UCSD-AML1 (cell line): ENCODE measurements around the gene TRIM41.
"Not testable (repeated sequence)": the region's sequence is repeated elsewhere in the genome, so short reads cannot be mapped to it uniquely, and the experiment has no call there.

Experiments used
- DNase-seq: peaks from one replicate; lab custom pipeline; 2025; ENCODE audit not compliant: unreplicated experiment; lab: John Stamatoyannopoulos, UW

The TRIM41 gene

GRCh38 chr5:181192337-181193046, 30.6 kb upstream of the TRIM41 start:
- DNase-seq, result no peak

- no peak for DNase-seq
Measured at GRCh38 chr5:181193656-181194055, 29.4 kb upstream of the TRIM41 start.

GRCh38 chr5:181194489-181195248, 28.4 kb upstream of the TRIM41 start:
- no peak for DNase-seq

- no peak for DNase-seq
Measured at GRCh38 chr5:181195249-181195761, 27.8 kb upstream of the TRIM41 start.

GRCh38 chr5:181197326-181197951, 25.6 kb upstream of the TRIM41 start:
- no peak for DNase-seq

- DNase-seq, result no peak
Measured at GRCh38 chr5:181198106-181198685, 24.9 kb upstream of the TRIM41 start.

GRCh38 chr5:181198905-181199519, 24.1 kb upstream of the TRIM41 start:
- DNase-seq, result no peak

- DNase-seq, result no peak
Measured at GRCh38 chr5:181199881-181200638, 23.0 kb upstream of the TRIM41 start.

- no peak for DNase-seq
Measured at GRCh38 chr5:181200816-181201215, 22.3 kb upstream of the TRIM41 start.

- no peak for DNase-seq
Measured at GRCh38 chr5:181203093-181203711, 19.9 kb upstream of the TRIM41 start.

- DNase-seq, result no peak
Measured at GRCh38 chr5:181203777-181204112, 19.3 kb upstream of the TRIM41 start.

GRCh38 chr5:181204113-181204825, 18.8 kb upstream of the TRIM41 start:
- no peak for DNase-seq

- no peak for DNase-seq
Measured at GRCh38 chr5:181204826-181205760, 18.0 kb upstream of the TRIM41 start, which contains the start of gene TRIM7. TRIM7 (minus strand) TSS chr5:181205196; CDS start chr5:181205110, 86 bp downstream.

GRCh38 chr5:181205761-181206649, 17.1 kb upstream of the TRIM41 start:
- DNase-seq, result no peak

- no peak for DNase-seq
Measured at GRCh38 chr5:181207214-181207959, 15.7 kb upstream of the TRIM41 start.

GRCh38 chr5:181207960-181208253, 15.2 kb upstream of the TRIM41 start:
- DNase-seq, result no peak

GRCh38 chr5:181209006-181209405, 14.1 kb upstream of the TRIM41 start:
- DNase-seq, result not testable (repeated sequence)
